Panc1 (cell line): ENCODE measurements around the gene KRTAP12-3. TPM values are rescaled to one million over a fixed set of nuclear protein-coding genes. Genes with fewer than 3 reads are reported as not detected.
"Not testable (repeated sequence)": the region's sequence is repeated elsewhere in the genome, so short reads cannot be mapped to it uniquely, and the experiment has no call there.

Source experiments
- ATAC-seq: fragments of 200-7000 bp; cut with Tn5 transposase; 2 replicates; pipeline ENCODE4 v1.9.1; 2020; ENCODE audit warnings: mild to moderate bottlenecking, moderate library complexity
- BruUV-seq: library from RNA; stranded (reverse); fragments of 400-500 nt; replicated peaks from 2 replicates; lab custom pipeline; 2021; lab: Mats Ljungman, UMichigan
- CTCF ChIA-PET: fragments of 300-600 bp; sonication (Branson Sonifier 250); formaldehyde crosslinking; loops from one replicate; lab custom pipeline; 2022; ENCODE audit warnings: antibody characterized with exemption; lab: Charles Lee
- POLR2A ChIA-PET: fragments of 300-600 bp; sonication (Branson Sonifier 250); formaldehyde crosslinking; loops from one replicate; lab custom pipeline; 2022; ENCODE audit warnings: antibody characterized with exemption; lab: Charles Lee
- DNase-seq: peaks from one replicate; pipeline ENCODE4 v3.0.0-alpha.2; 2010; ENCODE audit warnings: low read depth, low spot score
- H3K27ac ChIP-seq: 2 replicates; pipeline ENCODE4 v1.5.1; 2011; ENCODE audit warnings: mild to moderate bottlenecking, low read length, inconsistent platforms
- H3K27me3 ChIP-seq: fragments of 200-500 bp; sonication (Bioruptor generic); 2 replicates; pipeline ENCODE4 v1.6.0; 2014; ENCODE audit warnings: low read length, inconsistent platforms; ENCODE audit not compliant: control insufficient read depth, insufficient read depth
- H3K36me3 ChIP-seq: fragments of 200-500 bp; sonication (Bioruptor generic); 2 replicates; pipeline ENCODE4 v1.5.1; 2014; ENCODE audit warnings: inconsistent platforms, mild to moderate bottlenecking, low read length, moderate library complexity; ENCODE audit not compliant: control insufficient read depth, insufficient read depth
- H3K4me1 ChIP-seq: 2 replicates; pipeline ENCODE4 v1.5.1; 2011; ENCODE audit warnings: inconsistent platforms, mild to moderate bottlenecking, low read length, moderate library complexity; ENCODE audit not compliant: control insufficient read depth, insufficient read depth
- H3K4me3 ChIP-seq, 2 experiments: 2 replicates each; pipeline ENCODE4 v1.5.1; 2011 to 2012; ENCODE audit warnings: low read depth in 2 of 2, low read length in 2 of 2, mild to moderate bottlenecking in 2 of 2, inconsistent platforms in 1 of 2, moderate library complexity in 1 of 2
- H3K9me3 ChIP-seq: fragments of 200-500 bp; sonication (Bioruptor generic); 2 replicates; pipeline ENCODE4 v1.5.1; 2014; ENCODE audit warnings: low read depth, mild to moderate bottlenecking, inconsistent platforms, low read length, moderate library complexity; ENCODE audit not compliant: control insufficient read depth, insufficient read depth
- POLR2AphosphoS5 ChIP-seq: IDR thresholded peaks from 2 replicates; pipeline ENCODE4 v1.6.1; 2012; ENCODE audit warnings: mild to moderate bottlenecking, low read depth, low read length, moderate library complexity
- SIN3A ChIP-seq: IDR thresholded peaks from 2 replicates; pipeline ENCODE4 v1.6.1; 2012; ENCODE audit warnings: low read depth, mild to moderate bottlenecking, low read length, moderate library complexity, borderline replicate concordance; ENCODE audit not compliant: insufficient read depth
- TCF7L2 ChIP-seq: IDR thresholded peaks from 2 replicates; pipeline ENCODE4 v1.6.1; 2011; ENCODE audit warnings: mild to moderate bottlenecking, low read depth, low read length, inconsistent platforms
- in situ Hi-C: cut with HindIII; loops from 2 replicates; pipeline ENCODE4 v1.10.0; 2016; ENCODE audit warnings: low sequenced_read_pairs, low pct_unique_long_range_greater_than_20kb
- intact Hi-C: fragments of 100-400 bp; cut with micrococcal nuclease; formaldehyde crosslinking; loops from one replicate; pipeline ENCODE4 v1.10.0; 2022; ENCODE audit not compliant: unreplicated experiment
- total RNA-seq: library from RNA; stranded (reverse); gene quantifications from one replicate; pipeline ENCODE4 v1.2.1, GENCODE V29; 2021; ENCODE audit not compliant: unreplicated experiment
- TF ChIP-seq, protein P1 (sequence below), 2 experiments: IDR thresholded peaks; 2 replicates each; pipeline ENCODE4 v1.6.1; 2011 to 2012; ENCODE audit warnings: low read depth in 2 of 2, control low read depth in 1 of 2, low read length in 1 of 2, mild to moderate bottlenecking in 1 of 2, moderate library complexity in 1 of 2; ENCODE audit not compliant: insufficient read depth in 1 of 2
- TF ChIP-seq, protein P2 (sequence below): fragments of 450-650 bp; IDR thresholded peaks from 2 replicates; pipeline ENCODE4 v1.5.1; 2017; ENCODE audit warnings: mild to moderate bottlenecking

Gene KRTAP12-3
- total RNA-seq, 1 experiment from 2014 or later = not detected

DNA sequence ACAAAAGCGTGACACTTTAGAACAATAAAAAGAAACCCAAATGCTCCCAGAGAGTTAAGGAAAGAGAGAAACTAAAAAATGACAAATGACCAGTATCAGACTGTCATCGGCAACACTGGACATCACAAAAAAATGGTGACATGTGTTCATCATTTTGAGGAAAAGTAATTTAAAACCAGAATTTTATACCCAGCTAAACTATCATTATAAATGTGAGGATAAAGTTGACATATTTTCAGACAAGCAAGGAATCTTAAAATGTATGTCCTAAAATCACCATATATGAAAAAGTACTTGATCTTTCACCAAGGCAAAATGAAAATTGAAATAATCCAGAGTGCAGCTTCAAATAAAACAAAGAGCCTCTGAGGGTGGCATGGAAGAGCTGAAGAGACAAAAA, 12.9 kb upstream of the KRTAP12-3 start:
- Histone ChIP-seq H3K36me3 (no peaks in the 10 kb centered on the region), H3K4me3 (no peak overlapping the region), H3K27me3 (no peaks in the 10 kb centered on the region), H3K27ac (no peak overlapping the region), H3K9me3 (no peaks in the 10 kb centered on the region), H3K4me1 (no peaks in the 10 kb centered on the region)
- no TSS peak for BruUV-seq
- CTCF ChIA-PET = no interaction called here
- intact Hi-C loops = no loop called here
- TF ChIP-seq, protein P1, sequence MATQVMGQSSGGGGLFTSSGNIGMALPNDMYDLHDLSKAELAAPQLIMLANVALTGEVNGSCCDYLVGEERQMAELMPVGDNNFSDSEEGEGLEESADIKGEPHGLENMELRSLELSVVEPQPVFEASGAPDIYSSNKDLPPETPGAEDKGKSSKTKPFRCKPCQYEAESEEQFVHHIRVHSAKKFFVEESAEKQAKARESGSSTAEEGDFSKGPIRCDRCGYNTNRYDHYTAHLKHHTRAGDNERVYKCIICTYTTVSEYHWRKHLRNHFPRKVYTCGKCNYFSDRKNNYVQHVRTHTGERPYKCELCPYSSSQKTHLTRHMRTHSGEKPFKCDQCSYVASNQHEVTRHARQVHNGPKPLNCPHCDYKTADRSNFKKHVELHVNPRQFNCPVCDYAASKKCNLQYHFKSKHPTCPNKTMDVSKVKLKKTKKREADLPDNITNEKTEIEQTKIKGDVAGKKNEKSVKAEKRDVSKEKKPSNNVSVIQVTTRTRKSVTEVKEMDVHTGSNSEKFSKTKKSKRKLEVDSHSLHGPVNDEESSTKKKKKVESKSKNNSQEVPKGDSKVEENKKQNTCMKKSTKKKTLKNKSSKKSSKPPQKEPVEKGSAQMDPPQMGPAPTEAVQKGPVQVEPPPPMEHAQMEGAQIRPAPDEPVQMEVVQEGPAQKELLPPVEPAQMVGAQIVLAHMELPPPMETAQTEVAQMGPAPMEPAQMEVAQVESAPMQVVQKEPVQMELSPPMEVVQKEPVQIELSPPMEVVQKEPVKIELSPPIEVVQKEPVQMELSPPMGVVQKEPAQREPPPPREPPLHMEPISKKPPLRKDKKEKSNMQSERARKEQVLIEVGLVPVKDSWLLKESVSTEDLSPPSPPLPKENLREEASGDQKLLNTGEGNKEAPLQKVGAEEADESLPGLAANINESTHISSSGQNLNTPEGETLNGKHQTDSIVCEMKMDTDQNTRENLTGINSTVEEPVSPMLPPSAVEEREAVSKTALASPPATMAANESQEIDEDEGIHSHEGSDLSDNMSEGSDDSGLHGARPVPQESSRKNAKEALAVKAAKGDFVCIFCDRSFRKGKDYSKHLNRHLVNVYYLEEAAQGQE (IDR thresholded peaks at IDR 0.05; ENCODE audit: insufficient read depth in 1 of 2, low read depth in 2 of 2, low read length in 1 of 2) = no peak
- TF ChIP-seq, protein P2, sequence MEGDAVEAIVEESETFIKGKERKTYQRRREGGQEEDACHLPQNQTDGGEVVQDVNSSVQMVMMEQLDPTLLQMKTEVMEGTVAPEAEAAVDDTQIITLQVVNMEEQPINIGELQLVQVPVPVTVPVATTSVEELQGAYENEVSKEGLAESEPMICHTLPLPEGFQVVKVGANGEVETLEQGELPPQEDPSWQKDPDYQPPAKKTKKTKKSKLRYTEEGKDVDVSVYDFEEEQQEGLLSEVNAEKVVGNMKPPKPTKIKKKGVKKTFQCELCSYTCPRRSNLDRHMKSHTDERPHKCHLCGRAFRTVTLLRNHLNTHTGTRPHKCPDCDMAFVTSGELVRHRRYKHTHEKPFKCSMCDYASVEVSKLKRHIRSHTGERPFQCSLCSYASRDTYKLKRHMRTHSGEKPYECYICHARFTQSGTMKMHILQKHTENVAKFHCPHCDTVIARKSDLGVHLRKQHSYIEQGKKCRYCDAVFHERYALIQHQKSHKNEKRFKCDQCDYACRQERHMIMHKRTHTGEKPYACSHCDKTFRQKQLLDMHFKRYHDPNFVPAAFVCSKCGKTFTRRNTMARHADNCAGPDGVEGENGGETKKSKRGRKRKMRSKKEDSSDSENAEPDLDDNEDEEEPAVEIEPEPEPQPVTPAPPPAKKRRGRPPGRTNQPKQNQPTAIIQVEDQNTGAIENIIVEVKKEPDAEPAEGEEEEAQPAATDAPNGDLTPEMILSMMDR = no peak
- no peak for TF ChIP-seq SIN3A
- TF ChIP-seq POLR2AphosphoS5 = no peak
- no peak for TF ChIP-seq TCF7L2
- DNase-seq = no peak
- no peak for ATAC-seq
- in situ Hi-C loops = no loop called here
- POLR2A ChIA-PET = no interaction called here

DNA sequence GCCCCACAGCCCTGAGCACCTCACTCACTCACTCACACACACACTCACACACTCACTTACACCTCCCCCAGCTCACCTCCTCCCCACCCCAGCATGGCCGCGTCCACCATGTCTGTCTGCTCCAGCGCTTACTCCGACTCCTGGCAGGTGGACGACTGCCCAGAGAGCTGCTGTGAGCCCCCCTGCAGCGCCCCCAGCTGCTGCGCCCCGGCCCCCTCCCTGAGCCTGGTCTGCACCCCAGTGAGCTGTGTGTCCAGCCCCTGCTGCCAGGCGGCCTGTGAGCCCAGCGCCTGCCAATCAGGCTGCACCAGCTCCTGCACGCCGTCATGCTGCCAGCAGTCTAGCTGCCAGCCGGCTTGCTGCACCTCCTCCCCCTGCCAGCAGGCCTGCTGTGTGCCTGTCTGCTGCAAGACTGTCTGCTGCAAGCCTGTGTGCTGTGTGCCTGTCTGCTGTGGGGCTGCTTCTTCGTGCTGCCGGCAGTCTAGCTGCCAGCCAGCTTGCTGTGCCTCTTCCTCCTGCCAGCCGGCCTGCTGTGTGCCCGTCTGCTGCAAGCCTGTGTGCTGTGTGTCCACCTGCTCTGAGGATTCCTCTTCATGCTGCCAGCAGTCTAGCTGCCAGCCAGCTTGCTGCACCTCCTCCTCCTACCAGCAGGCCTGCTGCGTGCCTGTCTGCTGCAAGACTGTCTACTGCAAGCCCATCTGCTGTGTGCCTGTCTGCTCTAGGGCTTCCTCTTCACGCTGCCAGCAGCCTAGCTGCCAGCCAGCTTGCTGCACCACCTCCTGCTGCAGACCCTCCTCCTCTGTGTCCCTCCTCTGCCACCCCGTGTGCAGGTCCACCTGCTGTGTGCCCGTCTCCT, 11.1 kb upstream of the KRTAP12-3 start, which contains the start of gene KRTAP10-11:
Gene KRTAP10-11 (plus strand): TSS at position 49 of the 856 bp plus-strand sequence. CDS start 45 bp downstream, at position 94.
- CTCF ChIA-PET = interaction anchor here (0.7 kb wide), 1 partner anchor 44 kb away, joined by 3 read pairs; no protein-coding TSS in a partner anchor
- H3K9me3 ChIP-seq, ATAC-seq, H3K27me3 ChIP-seq, POLR2A ChIA-PET, H3K27ac ChIP-seq, H3K4me1 ChIP-seq, intact Hi-C loops, DNase-seq, BruUV-seq, H3K4me3 ChIP-seq, H3K36me3 ChIP-seq, in situ Hi-C loops: not testable (repeated sequence)

DNA sequence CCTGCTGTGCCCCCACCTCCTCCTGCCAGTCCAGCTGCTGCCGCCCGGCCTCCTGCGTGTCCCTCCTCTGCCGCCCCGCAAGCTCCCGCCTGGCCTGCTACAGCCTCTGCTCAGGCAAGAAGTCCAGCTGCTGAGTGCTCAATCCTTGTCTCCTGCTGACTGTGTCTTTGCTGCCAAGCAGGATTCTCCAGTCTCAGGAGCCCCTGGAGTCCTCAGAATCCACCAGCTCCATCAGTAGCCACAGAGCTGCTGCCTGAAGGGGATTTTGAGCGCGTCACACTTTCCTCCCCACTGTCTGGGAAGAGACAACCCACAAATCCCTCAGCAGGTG, 10.5 kb upstream of the KRTAP12-3 start:
- in situ Hi-C loops (no loop called here), intact Hi-C loops (no loop called here)
- CTCF ChIA-PET = no interaction called here
- Histone ChIP-seq H3K4me3 (no peak overlapping the region), H3K27me3 (no peaks in the 10 kb centered on the region), H3K36me3 (no peaks in the 10 kb centered on the region), H3K4me1 (no peaks in the 10 kb centered on the region), H3K9me3 (no peaks in the 10 kb centered on the region), H3K27ac (no peak overlapping the region)
- BruUV-seq = no TSS peak
- POLR2A ChIA-PET = no interaction called here
- TF ChIP-seq, protein P1 (IDR thresholded peaks at IDR 0.05; ENCODE audit: insufficient read depth in 1 of 2, low read depth in 2 of 2, low read length in 1 of 2) = no peak
- TF ChIP-seq TCF7L2 (no peak), POLR2AphosphoS5 (no peak), SIN3A (no peak)
- TF ChIP-seq, protein P2 = no peak
- ATAC-seq (no peak), DNase-seq (no peak)
